ENCODE data around the gene FAH. TPM values are rescaled to one million over a fixed set of nuclear protein-coding genes. Genes with fewer than 3 reads are reported as not detected.

FAH gene
- 14.3 and 18.8 TPM in 2 replicates for total RNA-seq

GRCh38 chr15:80152896-80153876, at the start of gene FAH:
Gene FAH, plus strand, starts transcription at chr15:80152999. Its CDS starts 56 bp downstream, at chr15:80153055.

Other genes with a start within 250 kb of the FAH start
- gene BCL2A1, start 181.8 kb upstream of the FAH start, total RNA-seq: 0.76 and 2.3 TPM in 2 replicates
- gene ZFAND6, start 93.3 kb upstream of the FAH start, total RNA-seq: 147 and 227 TPM in 2 replicates
- not detected in 2 replicates for gene CTXND1, start 99.2 kb downstream of the FAH start, total RNA-seq

Data from epithelial cell of umbilical artery (primary cell).